Urothelium cell line (cell line): ENCODE data around the gene DMAC2.
"Not testable (repeated sequence)": the region's sequence is repeated elsewhere in the genome, so short reads cannot be mapped to it uniquely, and the experiment has no call there.

ENCODE experiments used
- DNase-seq: peaks from one replicate; pipeline ENCODE4 v3.0.0; 2011; ENCODE audit warnings: low spot score, mixed read lengths
- FAIRE-seq: peaks from 2 replicates; lab custom pipeline; 2011; peaks lifted over from hg19 to GRCh38; lab: Jason Lieb, UNC

The DMAC2 gene

GRCh38 chr19:41443813-41444455 is 4.2 kb upstream of the DMAC2 start:
- DNase-seq (no peak), FAIRE-seq (no peak)

GRCh38 chr19:41442473-41443355 is 3.0 kb upstream of the DMAC2 start, which contains the start of gene ERICH4:
Gene ERICH4 (plus strand): TSS chr19:41443156. CDS start chr19:41443170, 14 bp downstream.
- FAIRE-seq (no peak), DNase-seq (no peak)

- DNase-seq (no peak), FAIRE-seq (no peak)
Measured at GRCh38 chr19:41441321-41441945, 1.7 kb upstream of the DMAC2 start.

- DNase-seq (no peak), FAIRE-seq (no peak)
Measured at GRCh38 chr19:41437944-41438574, 1.7 kb downstream of the DMAC2 start.

GRCh38 chr19:41436674-41436951 is 3.1 kb downstream of the DMAC2 start:
- FAIRE-seq, result no peak
- DNase-seq, result no peak

- no peak for FAIRE-seq
- DNase-seq, result no peak
Measured at GRCh38 chr19:41435936-41436673, 3.6 kb downstream of the DMAC2 start.

GRCh38 chr19:41435376-41435775 is 4.3 kb downstream of the DMAC2 start:
- not testable (repeated sequence) for FAIRE-seq, DNase-seq

GRCh38 chr19:41434450-41434849 is 5.3 kb downstream of the DMAC2 start:
- FAIRE-seq, result no peak
- DNase-seq, result no peak

- DNase-seq (no peak), FAIRE-seq (no peak)
Measured at GRCh38 chr19:41433171-41433570, 6.5 kb downstream of the DMAC2 start.

GRCh38 chr19:41431426-41432386 is 8.0 kb downstream of the DMAC2 start:
- FAIRE-seq (no peak), DNase-seq (no peak)

- no peak for DNase-seq
- no peak for FAIRE-seq
Measured at GRCh38 chr19:41430922-41431321, 8.8 kb downstream of the DMAC2 start.

GRCh38 chr19:41428481-41428859 is 11.2 kb downstream of the DMAC2 start:
- DNase-seq, result no peak
- no peak for FAIRE-seq

- FAIRE-seq (no peak), DNase-seq (no peak)
Measured at GRCh38 chr19:41427647-41428480, 11.8 kb downstream of the DMAC2 start.

GRCh38 chr19:41426952-41427646 is 12.6 kb downstream of the DMAC2 start, which contains the start of gene B3GNT8:
Gene B3GNT8 (minus strand): TSS chr19:41427374. CDS start chr19:41426778, 596 bp downstream.
- no peak for FAIRE-seq

GRCh38 chr19:41426116-41426841 is 13.4 kb downstream of the DMAC2 start:
- DNase-seq (no peak), FAIRE-seq (no peak)

More at GRCh38 chr19:41426952-41427646, 12.6 kb downstream of the DMAC2 start, which contains the start of gene B3GNT8:
- no peak for DNase-seq

GRCh38 chr19:41425174-41426115 is 14.3 kb downstream of the DMAC2 start:
- no peak for DNase-seq
- no peak for FAIRE-seq
